ENCODE measurements around the gene LRRTM4. TPM values are rescaled to one million over a fixed set of nuclear protein-coding genes. Genes with fewer than 3 reads are reported as not detected.
"Not testable (repeated sequence)": the region's sequence is repeated elsewhere in the genome, so short reads cannot be mapped to it uniquely, and the experiment has no call there.

The LRRTM4 gene
- total RNA-seq, 1 donor from 2014 or later = 28.8 TPM

DNA sequence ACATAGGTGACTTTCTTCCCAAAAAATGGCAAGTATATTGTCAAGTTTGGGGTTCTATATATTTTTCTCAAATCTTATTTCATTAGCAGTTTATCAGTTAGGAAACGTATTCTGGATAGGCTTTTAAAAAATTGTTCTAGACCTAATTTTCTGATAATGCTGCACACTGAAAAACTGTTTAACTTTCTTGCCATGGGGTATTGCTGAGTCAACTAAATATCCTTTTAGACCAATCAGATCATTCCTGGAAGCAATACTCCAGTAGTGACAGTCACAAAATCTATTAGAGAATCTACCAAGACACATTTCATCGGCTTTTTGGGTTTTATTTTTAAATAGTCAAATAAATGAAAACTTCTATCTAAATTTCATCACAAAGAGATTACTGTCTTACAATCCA lies 440.6 kb downstream of the LRRTM4 start:
- no peak overlapping the region for H3K4me3 Mint-ChIP-seq
- H3K36me3 Mint-ChIP-seq = no peaks in the 10 kb centered on the region
- DNase-seq (ENCODE audit: low spot score in 2 of 2, unreplicated experiment in 2 of 2) = no peak
- H3K9me3 Mint-ChIP-seq = peaks cover 5% of the 10 kb centered on the region
- H3K27ac Mint-ChIP-seq = no peak overlapping the region
- no peaks in the 10 kb centered on the region for H3K27me3 Mint-ChIP-seq (ENCODE audit: low read depth)
- TF ChIP-seq, protein P1, sequence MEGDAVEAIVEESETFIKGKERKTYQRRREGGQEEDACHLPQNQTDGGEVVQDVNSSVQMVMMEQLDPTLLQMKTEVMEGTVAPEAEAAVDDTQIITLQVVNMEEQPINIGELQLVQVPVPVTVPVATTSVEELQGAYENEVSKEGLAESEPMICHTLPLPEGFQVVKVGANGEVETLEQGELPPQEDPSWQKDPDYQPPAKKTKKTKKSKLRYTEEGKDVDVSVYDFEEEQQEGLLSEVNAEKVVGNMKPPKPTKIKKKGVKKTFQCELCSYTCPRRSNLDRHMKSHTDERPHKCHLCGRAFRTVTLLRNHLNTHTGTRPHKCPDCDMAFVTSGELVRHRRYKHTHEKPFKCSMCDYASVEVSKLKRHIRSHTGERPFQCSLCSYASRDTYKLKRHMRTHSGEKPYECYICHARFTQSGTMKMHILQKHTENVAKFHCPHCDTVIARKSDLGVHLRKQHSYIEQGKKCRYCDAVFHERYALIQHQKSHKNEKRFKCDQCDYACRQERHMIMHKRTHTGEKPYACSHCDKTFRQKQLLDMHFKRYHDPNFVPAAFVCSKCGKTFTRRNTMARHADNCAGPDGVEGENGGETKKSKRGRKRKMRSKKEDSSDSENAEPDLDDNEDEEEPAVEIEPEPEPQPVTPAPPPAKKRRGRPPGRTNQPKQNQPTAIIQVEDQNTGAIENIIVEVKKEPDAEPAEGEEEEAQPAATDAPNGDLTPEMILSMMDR (IDR thresholded peaks at IDR 0.05; ENCODE audit: unreplicated experiment) = no peak
- peaks cover 12% of the 10 kb centered on the region for H3K4me1 Mint-ChIP-seq

DNA sequence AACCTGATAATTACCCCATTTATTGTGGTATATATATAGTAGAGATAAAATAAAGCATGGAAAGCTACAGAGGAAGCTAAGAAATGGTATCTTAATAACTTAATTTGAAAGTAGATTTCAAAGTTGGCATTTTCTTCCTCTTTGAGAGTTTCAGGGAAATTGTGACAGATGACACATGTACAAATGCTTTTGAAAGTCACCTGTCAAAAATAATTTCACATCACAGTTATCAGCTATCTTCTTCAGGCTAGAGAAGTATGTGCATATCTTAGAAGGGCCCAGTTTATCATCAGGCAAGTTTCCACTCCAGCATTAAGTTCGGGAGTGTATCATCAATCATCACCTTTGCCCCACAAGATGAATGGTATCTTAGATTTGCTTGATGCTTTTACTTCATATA lies 457.9 kb downstream of the LRRTM4 start:
- TF ChIP-seq, protein P1 (IDR thresholded peaks at IDR 0.05; ENCODE audit: unreplicated experiment) = no peak
- Mint-ChIP-seq H3K36me3 (no peaks in the 10 kb centered on the region), H3K4me3 (no peak overlapping the region), H3K4me1 (peaks cover 15% of the 10 kb centered on the region), H3K9me3 (peaks cover 13% of the 10 kb centered on the region), H3K27me3 (ENCODE audit: low read depth) (no peaks in the 10 kb centered on the region), H3K27ac (no peak overlapping the region)
- no peak for DNase-seq (ENCODE audit: low spot score in 2 of 2, unreplicated experiment in 2 of 2)

DNA sequence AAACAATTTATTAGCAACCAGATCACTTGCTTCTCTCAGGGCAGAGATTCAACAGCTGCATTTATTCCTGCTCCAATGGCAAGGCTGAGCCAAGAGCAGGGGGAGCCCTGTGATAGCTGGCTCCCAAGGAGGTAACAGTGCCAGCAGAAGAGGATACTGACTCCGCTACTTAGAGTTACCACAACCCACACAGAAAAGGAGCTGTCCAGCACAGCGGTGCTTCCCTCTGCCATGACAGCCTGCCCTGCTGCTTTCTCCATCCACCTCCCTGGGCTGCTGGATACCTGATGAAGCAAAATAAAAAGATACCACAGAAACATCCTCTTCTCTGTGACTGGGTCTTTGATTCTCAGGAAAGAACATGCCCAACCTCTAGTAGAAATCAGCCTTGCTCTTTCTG lies 467.2 kb downstream of the LRRTM4 start:
- no peaks in the 10 kb centered on the region for H3K27me3 Mint-ChIP-seq (ENCODE audit: low read depth)
- H3K4me1 Mint-ChIP-seq = peaks cover 10% of the 10 kb centered on the region
- H3K9me3 Mint-ChIP-seq = no peaks in the 10 kb centered on the region
- no peak overlapping the region for H3K4me3 Mint-ChIP-seq
- TF ChIP-seq, protein P1 (IDR thresholded peaks at IDR 0.05; ENCODE audit: unreplicated experiment) = no peak
- DNase-seq (ENCODE audit: low spot score in 2 of 2, unreplicated experiment in 2 of 2) = no peak
- H3K36me3 Mint-ChIP-seq = no peaks in the 10 kb centered on the region
- H3K27ac Mint-ChIP-seq = no peak overlapping the region

DNA sequence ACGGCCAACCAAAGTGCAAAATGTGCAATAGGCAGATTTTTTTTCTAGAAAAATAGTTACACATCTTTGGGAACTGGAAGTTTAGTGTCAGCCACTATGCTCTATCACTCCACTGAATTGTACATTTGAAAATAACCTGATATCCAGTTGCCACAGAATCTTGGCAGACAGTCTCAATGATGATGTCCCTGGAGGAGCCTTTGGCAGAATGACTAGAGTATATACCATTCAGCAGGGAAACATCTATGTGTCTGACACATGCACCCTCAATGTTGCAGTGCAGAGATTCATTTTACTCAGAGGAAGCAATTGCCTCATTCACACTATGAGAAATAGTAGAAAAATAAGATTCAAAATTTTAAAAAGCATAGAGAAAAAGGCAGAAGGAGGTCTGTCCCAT lies 475.8 kb downstream of the LRRTM4 start:
- Mint-ChIP-seq H3K36me3 (no peaks in the 10 kb centered on the region), H3K4me3 (no peak overlapping the region), H3K9me3 (peaks cover 18% of the 10 kb centered on the region), H3K27ac (no peak overlapping the region), H3K27me3 (ENCODE audit: low read depth) (no peaks in the 10 kb centered on the region), H3K4me1 (peaks cover 3% of the 10 kb centered on the region)
- TF ChIP-seq, protein P1 (IDR thresholded peaks at IDR 0.05; ENCODE audit: unreplicated experiment) = no peak
- DNase-seq (ENCODE audit: low spot score in 2 of 2, unreplicated experiment in 2 of 2) = no peak

DNA sequence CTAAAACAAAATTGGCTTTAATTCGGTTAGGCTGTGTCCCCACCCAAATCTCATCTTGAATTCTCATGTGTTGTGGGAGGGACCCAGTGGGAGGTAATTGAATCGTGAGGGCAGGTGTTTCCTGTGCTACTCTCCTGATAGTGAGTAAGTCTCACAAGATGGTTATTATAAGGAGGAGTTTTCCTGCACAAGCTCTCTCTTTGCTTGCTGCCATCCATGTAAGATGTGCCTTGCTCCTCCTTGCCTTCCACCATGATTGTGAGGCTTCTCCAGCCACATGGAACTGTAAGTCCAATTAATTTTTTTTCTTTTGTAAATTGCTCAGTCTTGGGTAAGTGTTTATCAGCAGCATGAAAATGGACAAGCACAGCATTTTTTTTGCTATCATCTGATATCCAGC lies 476.7 kb downstream of the LRRTM4 start:
- H3K27ac Mint-ChIP-seq; H3K4me1 Mint-ChIP-seq; DNase-seq (ENCODE audit: low spot score in 2 of 2, unreplicated experiment in 2 of 2); H3K27me3 Mint-ChIP-seq (ENCODE audit: low read depth); H3K36me3 Mint-ChIP-seq; H3K4me3 Mint-ChIP-seq: not testable (repeated sequence)
- peaks cover 18% of the 10 kb centered on the region for H3K9me3 Mint-ChIP-seq

DNA sequence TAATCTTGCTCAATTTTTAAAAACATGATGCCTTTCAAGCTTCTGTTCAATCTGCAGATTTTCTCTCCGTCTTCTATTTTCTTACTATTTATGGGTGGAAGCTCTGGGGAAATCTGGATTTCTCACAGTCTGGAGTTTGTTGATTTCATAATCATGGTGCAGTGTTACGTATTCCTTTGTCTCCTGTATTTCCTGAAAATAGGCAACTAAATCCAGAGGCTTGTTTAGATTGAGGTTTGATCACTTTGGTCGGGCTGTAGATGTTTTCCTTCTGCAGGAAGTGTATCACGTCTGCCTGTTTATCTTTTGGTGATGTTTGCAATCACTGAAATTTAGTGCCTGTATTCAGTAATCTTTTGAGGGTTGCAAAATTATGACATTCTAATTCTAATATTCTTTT lies 487.7 kb downstream of the LRRTM4 start:
- TF ChIP-seq, protein P1 (IDR thresholded peaks at IDR 0.05; ENCODE audit: unreplicated experiment) = no peak
- Mint-ChIP-seq H3K36me3 (no peaks in the 10 kb centered on the region), H3K27ac (no peak overlapping the region), H3K4me1 (peaks cover 6% of the 10 kb centered on the region), H3K4me3 (no peak overlapping the region), H3K27me3 (ENCODE audit: low read depth) (no peaks in the 10 kb centered on the region), H3K9me3 (no peaks in the 10 kb centered on the region)
- DNase-seq (ENCODE audit: low spot score in 2 of 2, unreplicated experiment in 2 of 2) = no peak

DNA sequence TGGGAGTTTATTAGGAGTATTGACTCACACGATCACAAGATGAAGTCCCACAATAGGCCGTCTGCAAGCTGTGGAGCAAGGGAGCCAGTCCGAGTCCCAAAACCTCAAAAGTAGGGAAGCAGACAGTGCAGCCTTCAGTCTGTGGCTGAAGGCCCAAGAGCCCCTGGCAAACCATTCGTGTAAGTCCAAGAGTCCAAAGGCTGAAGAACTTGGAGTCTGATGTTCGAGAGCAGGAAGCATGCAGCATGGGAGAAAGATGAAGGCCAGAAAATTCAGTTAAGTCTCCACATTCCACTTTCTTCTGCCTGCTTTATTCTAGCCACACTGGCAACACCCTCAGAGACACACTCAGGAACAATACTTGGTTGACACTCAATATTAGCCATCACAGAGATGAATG lies 492.9 kb downstream of the LRRTM4 start:
- not testable (repeated sequence) for H3K27me3 Mint-ChIP-seq (ENCODE audit: low read depth); H3K27ac Mint-ChIP-seq; H3K9me3 Mint-ChIP-seq

More for the DNA sequence above, 492.9 kb downstream of the LRRTM4 start:
- not testable (repeated sequence) for H3K36me3 Mint-ChIP-seq; H3K4me3 Mint-ChIP-seq; DNase-seq (ENCODE audit: low spot score in 2 of 2, unreplicated experiment in 2 of 2)
- peaks cover 31% of the 10 kb centered on the region for H3K4me1 Mint-ChIP-seq
